Smooth muscle cell (in vitro differentiated cells): ENCODE data around the gene CTDP1. TPM values are rescaled to one million over a fixed set of nuclear protein-coding genes. Genes with fewer than 3 reads are reported as not detected.

Experiments
- DNase-seq: peaks from one replicate; lab custom pipeline; 2025; ENCODE audit not compliant: unreplicated experiment; lab: John Stamatoyannopoulos, UW
- H2AFZ ChIP-seq: fragments of 200-600 bp; sonication (generic); 2 replicates; pipeline ENCODE4 v1.6.0; 2016; ENCODE audit warnings: antibody characterized with exemption, low read depth, mild to moderate bottlenecking
- H3F3A ChIP-seq: fragments of 200-600 bp; sonication (generic); 2 replicates; pipeline ENCODE4 v1.6.0; 2017; ENCODE audit warnings: antibody characterized with exemption, low read depth
- H3K27ac ChIP-seq: fragments of 200-600 bp; sonication (generic); 2 replicates; pipeline ENCODE4 v1.5.1; 2016; ENCODE audit warnings: low read depth, mild to moderate bottlenecking
- H3K27me3 ChIP-seq: fragments of 200-600 bp; sonication (generic); 2 replicates; pipeline ENCODE4 v1.6.1; 2016; ENCODE audit warnings: low read depth, mild to moderate bottlenecking
- H3K36me3 ChIP-seq: fragments of 200-600 bp; sonication (generic); 2 replicates; pipeline ENCODE4 v1.5.1; 2016; ENCODE audit warnings: low read depth
- H3K4me1 ChIP-seq: fragments of 200-600 bp; sonication (generic); 2 replicates; pipeline ENCODE4 v1.5.1; 2016; ENCODE audit warnings: low read depth
- H3K4me2 ChIP-seq: fragments of 200-600 bp; sonication (generic); 2 replicates; pipeline ENCODE4 v1.6.0; 2016; ENCODE audit warnings: mild to moderate bottlenecking
- H3K4me3 ChIP-seq: fragments of 200-600 bp; sonication (generic); 2 replicates; pipeline ENCODE4 v1.5.1; 2016; ENCODE audit warnings: mild to moderate bottlenecking
- H3K79me2 ChIP-seq: fragments of 200-600 bp; sonication (generic); 2 replicates; pipeline ENCODE4 v1.6.0; 2016; ENCODE audit warnings: low read depth, mild to moderate bottlenecking
- H3K9ac ChIP-seq: fragments of 200-600 bp; sonication (generic); 2 replicates; pipeline ENCODE4 v1.6.0; 2016; ENCODE audit warnings: low read depth
- H3K9me3 ChIP-seq: fragments of 200-600 bp; sonication (generic); replicated peaks from 2 replicates; pipeline ENCODE4 v1.5.1; 2016; ENCODE audit warnings: low read depth
- H4K20me1 ChIP-seq: fragments of 200-600 bp; sonication (generic); 2 replicates; pipeline ENCODE4 v1.6.0; 2016; ENCODE audit warnings: low read depth
- CTCF ChIP-seq: fragments of 200-600 bp; sonication (generic); IDR thresholded peaks from 2 replicates; pipeline ENCODE4 v1.5.1; 2017; ENCODE audit warnings: borderline replicate concordance, mild to moderate bottlenecking, antibody characterized with exemption; ENCODE audit not compliant: insufficient read depth, poor library complexity, severe bottlenecking
- WGBS: methylation state at CpG from one replicate; pipeline ENCODE4 v1.1.7; 2016; ENCODE audit warnings: low lambda C conversion rate; 5-methylcytosine and 5-hydroxymethylcytosine counted together
- polyA plus RNA-seq: library from polyadenylated mRNA; unstranded; fragments of >200 nt; fragmentation: Nextera tagmentation; extraction: Ambion mirVana; gene quantifications from 2 replicates; pipeline ENCODE4 v1.2.1, GENCODE V29; 2016
- total RNA-seq: library from RNA; depleted of rRNA; stranded (reverse); fragments of >200 nt; gene quantifications from 2 replicates; pipeline ENCODE4 v1.2.3, GENCODE V29; 2014

CTDP1 gene
- total and polyA plus RNA-seq, 2 experiments from 2014 or later = 14.1 to 18.4 TPM

GRCh38 chr18:79756143-79756500, 76.5 kb downstream of the CTDP1 start:
- WGBS = over 99% methylated on average over 10 of the region's 10 CpGs
- H3K27ac ChIP-seq = no peak overlapping the region
- no peak overlapping the region for H2AFZ ChIP-seq
- H3K4me3 ChIP-seq = no peak overlapping the region
- H3K4me2 ChIP-seq = no peak overlapping the region
- peaks cover 8% of the 10 kb centered on the region for H4K20me1 ChIP-seq
- no peak for DNase-seq
- H3K9ac ChIP-seq = no peak overlapping the region
- H3K27me3 ChIP-seq = no peaks in the 10 kb centered on the region
- no peaks in the 10 kb centered on the region for H3K36me3 ChIP-seq
- H3K9me3 ChIP-seq = no peaks in the 10 kb centered on the region
- no peaks in the 10 kb centered on the region for H3F3A ChIP-seq
- H3K79me2 ChIP-seq = no peaks in the 10 kb centered on the region
- no peaks in the 10 kb centered on the region for H3K4me1 ChIP-seq
- no peak for TF ChIP-seq CTCF

- WGBS = 92% methylated on average over 11 of the region's 11 CpGs
These were observed 77.2 kb downstream of the CTDP1 start for GRCh38 chr18:79756826-79757225.

GRCh38 chr18:79760348-79760747, 80.7 kb downstream of the CTDP1 start:
- no peaks in the 10 kb centered on the region for H3K9me3 ChIP-seq
- no peaks in the 10 kb centered on the region for H3F3A ChIP-seq
- no peaks in the 10 kb centered on the region for H3K36me3 ChIP-seq
- no peak overlapping the region for H3K27ac ChIP-seq
- no peaks in the 10 kb centered on the region for H3K4me1 ChIP-seq
- H3K27me3 ChIP-seq = no peaks in the 10 kb centered on the region
- H2AFZ ChIP-seq = no peak overlapping the region
- 41% methylated on average over 1 of the region's 1 CpG for WGBS
- no peaks in the 10 kb centered on the region for H3K79me2 ChIP-seq
- DNase-seq = no peak
- H3K4me2 ChIP-seq = no peak overlapping the region
- H3K4me3 ChIP-seq = no peak overlapping the region
- no peaks in the 10 kb centered on the region for H4K20me1 ChIP-seq
- no peak for TF ChIP-seq CTCF
- H3K9ac ChIP-seq = no peak overlapping the region

More at GRCh38 chr18:79756826-79757225, 77.2 kb downstream of the CTDP1 start:
- H3K27ac ChIP-seq = no peak overlapping the region
- no peak overlapping the region for H3K4me3 ChIP-seq
- H3K4me1 ChIP-seq = no peaks in the 10 kb centered on the region
- no peaks in the 10 kb centered on the region for H3K36me3 ChIP-seq
- no peak for DNase-seq
- no peak overlapping the region for H2AFZ ChIP-seq
- no peaks in the 10 kb centered on the region for H3K79me2 ChIP-seq
- no peak for TF ChIP-seq CTCF
- no peaks in the 10 kb centered on the region for H3F3A ChIP-seq
- peaks cover 2% of the 10 kb centered on the region for H4K20me1 ChIP-seq
- H3K4me2 ChIP-seq = no peak overlapping the region
- no peaks in the 10 kb centered on the region for H3K27me3 ChIP-seq
- no peak overlapping the region for H3K9ac ChIP-seq
- no peaks in the 10 kb centered on the region for H3K9me3 ChIP-seq

- H3K9me3 ChIP-seq = no peaks in the 10 kb centered on the region
- no peak overlapping the region for H2AFZ ChIP-seq
- no peaks in the 10 kb centered on the region for H3K36me3 ChIP-seq
- no peak for DNase-seq
- no peaks in the 10 kb centered on the region for H3K27me3 ChIP-seq
- H3K4me2 ChIP-seq = no peak overlapping the region
- no peaks in the 10 kb centered on the region for H3F3A ChIP-seq
- H4K20me1 ChIP-seq = no peaks in the 10 kb centered on the region
- no peaks in the 10 kb centered on the region for H3K79me2 ChIP-seq
- no peak for TF ChIP-seq CTCF
- no peak overlapping the region for H3K4me3 ChIP-seq
- WGBS = 95% methylated on average over 1 of the region's 1 CpG
- no peaks in the 10 kb centered on the region for H3K4me1 ChIP-seq
- H3K9ac ChIP-seq = no peak overlapping the region
- H3K27ac ChIP-seq = no peak overlapping the region
These were observed 81.3 kb downstream of the CTDP1 start for GRCh38 chr18:79760881-79761280.
